BE2C (cell line): ENCODE measurements around the gene GDPD5.

Source experiments
- DNase-seq: peaks from one replicate; pipeline ENCODE4 v3.0.0-alpha.2; 2020
- H3K27me3 ChIP-seq: fragments of 250-450 bp; sonication (Bioruptor Pico); 2 replicates; pipeline ENCODE4 v1.5.1; 2020; ENCODE audit warnings: mild to moderate bottlenecking
- H3K36me3 ChIP-seq: fragments of 250-450 bp; sonication (Bioruptor Pico); 2 replicates; pipeline ENCODE4 v1.5.1; 2020; ENCODE audit warnings: mild to moderate bottlenecking
- H3K4me1 ChIP-seq: fragments of 250-450 bp; sonication (Bioruptor Pico); 2 replicates; pipeline ENCODE4 v1.5.1; 2020
- H3K4me3 ChIP-seq: 2 replicates; pipeline ENCODE4 v1.5.1; 2011; ENCODE audit warnings: low read depth, low read length
- H3K9me3 ChIP-seq: fragments of 250-450 bp; sonication (Bioruptor Pico); 2 replicates; pipeline ENCODE4 v1.5.1; 2020
- CTCF ChIP-seq: IDR thresholded peaks from 2 replicates; pipeline ENCODE4 v1.5.1; 2012; ENCODE audit warnings: mild to moderate bottlenecking, low read depth, low read length

GDPD5 gene

GRCh38 chr11:75427181-75427580 lies 98.6 kb downstream of the GDPD5 start:
- no peak for DNase-seq
- no peak for TF ChIP-seq CTCF
- H3K27me3 ChIP-seq: peaks cover 34% of the 10 kb centered on the region
- peaks cover 3% of the 10 kb centered on the region; the same call in 1 of the 2 replicates for H3K4me1 ChIP-seq
- H3K4me3 ChIP-seq: no peak overlapping the region
- H3K9me3 ChIP-seq: peaks cover 4% of the 10 kb centered on the region
- peaks cover 7% of the 10 kb centered on the region for H3K36me3 ChIP-seq

GRCh38 chr11:75426720-75427086 lies 99.0 kb downstream of the GDPD5 start:
- Histone ChIP-seq H3K9me3 (peaks cover 4% of the 10 kb centered on the region), H3K27me3 (peaks cover 29% of the 10 kb centered on the region), H3K4me1 (peaks cover 3% of the 10 kb centered on the region; the same call in 1 of the 2 replicates), H3K36me3 (peaks cover 9% of the 10 kb centered on the region), H3K4me3 (no peak overlapping the region)
- TF ChIP-seq CTCF: no peak
- DNase-seq: no peak

GRCh38 chr11:75425422-75425821 lies 100.3 kb downstream of the GDPD5 start:
- Histone ChIP-seq H3K9me3 (peaks cover 4% of the 10 kb centered on the region), H3K27me3 (peaks cover 16% of the 10 kb centered on the region), H3K4me1 (peaks cover 3% of the 10 kb centered on the region; the same call in 1 of the 2 replicates), H3K4me3 (no peak overlapping the region), H3K36me3 (peaks cover 11% of the 10 kb centered on the region)
- DNase-seq: no peak
- TF ChIP-seq CTCF: peak; percentile 51

GRCh38 chr11:75424396-75424795 lies 101.3 kb downstream of the GDPD5 start:
- H3K4me3 ChIP-seq: no peak overlapping the region
- H3K9me3 ChIP-seq: no peaks in the 10 kb centered on the region; the same call in 1 of the 2 replicates
- H3K4me1 ChIP-seq: peaks cover 3% of the 10 kb centered on the region; the same call in 1 of the 2 replicates
- peaks cover 6% of the 10 kb centered on the region; the same call in 1 of the 2 replicates for H3K27me3 ChIP-seq
- H3K36me3 ChIP-seq: peaks cover 11% of the 10 kb centered on the region
- DNase-seq: no peak
- no peak for TF ChIP-seq CTCF

GRCh38 chr11:75423721-75424120 lies 102.0 kb downstream of the GDPD5 start:
- Histone ChIP-seq H3K36me3 (peaks cover 11% of the 10 kb centered on the region), H3K4me3 (no peak overlapping the region), H3K27me3 (no peaks in the 10 kb centered on the region), H3K9me3 (no peaks in the 10 kb centered on the region), H3K4me1 (peaks cover 3% of the 10 kb centered on the region; the same call in 1 of the 2 replicates)
- no peak for TF ChIP-seq CTCF
- DNase-seq: no peak

- no peak overlapping the region for H3K4me3 ChIP-seq
- no peak for DNase-seq
- H3K4me1 ChIP-seq: no peaks in the 10 kb centered on the region; the same call in 1 of the 2 replicates
- H3K9me3 ChIP-seq: no peaks in the 10 kb centered on the region
- no peak for TF ChIP-seq CTCF
- no peaks in the 10 kb centered on the region for H3K27me3 ChIP-seq
- peaks cover 14% of the 10 kb centered on the region for H3K36me3 ChIP-seq
Measured at GRCh38 chr11:75422248-75423231, 103.2 kb downstream of the GDPD5 start.
